Uterus (tissue), 4 donors: ENCODE results near the gene ZNF474. TPM values are rescaled to one million over a fixed set of nuclear protein-coding genes. Genes with fewer than 3 reads are reported as not detected.

ENCODE experiments used
- DNase-seq, 2 donors: peaks; one replicate each; pipeline ENCODE4 v3.0.0-alpha.2; 2019 to 2020
- H3K27ac ChIP-seq, 2 donors: fragments of 200-600 bp; sonication (generic); 1 replicate in 1 of 2; 2 replicates in 1 of 2; pipeline ENCODE4 v1.5.1; 2016 to 2018
- H3K27me3 ChIP-seq, 2 donors: fragments of 200-600 bp; sonication (generic); one replicate each; pipeline ENCODE4 v1.5.1; 2018 to 2019; ENCODE audit warnings: control low read depth in 1 of 2
- H3K36me3 ChIP-seq, 2 donors: fragments of 200-600 bp; sonication (generic); one replicate each; pipeline ENCODE4 v1.5.1; 2019; ENCODE audit warnings: control low read depth in 1 of 2
- H3K4me1 ChIP-seq, 2 donors: fragments of 200-600 bp; sonication (generic); one replicate each; pipeline ENCODE4 v1.5.1; 2018 to 2019; ENCODE audit warnings: control low read depth in 1 of 2
- H3K4me3 ChIP-seq, 2 donors: fragments of 200-600 bp; sonication (generic); 1 replicate in 1 of 2; 2 replicates in 1 of 2; pipeline ENCODE4 v1.5.1; 2018 to 2019; ENCODE audit warnings: mild to moderate bottlenecking in 1 of 2
- H3K9me3 ChIP-seq, 2 donors: fragments of 200-600 bp; sonication (generic); one replicate each; pipeline ENCODE4 v1.5.1; 2019; ENCODE audit warnings: control low read depth in 1 of 2
- CTCF ChIP-seq, 4 experiments: fragments of 200-600 bp in 2 of 4; fragments of 450-650 bp in 2 of 4; sonication (generic) in 2 of 4; IDR thresholded peaks; one replicate each; pipeline ENCODE4 v1.5.1; 2016 to 2019; ENCODE audit warnings: antibody characterized with exemption in 4 of 4, mild to moderate bottlenecking in 2 of 4, moderate library complexity in 1 of 4
- POLR2A ChIP-seq, 2 donors: fragments of 450-650 bp; IDR thresholded peaks; one replicate each; pipeline ENCODE4 v1.6.1; 2016; ENCODE audit warnings: antibody characterized with exemption in 2 of 2, mild to moderate bottlenecking in 1 of 2, moderate library complexity in 1 of 2
- intact Hi-C: fragments of 100-400 bp; cut with DNase I; formaldehyde crosslinking; loops from one replicate; pipeline ENCODE4 v1.15.1; 2023; ENCODE audit warnings: low total_unique reads
- total RNA-seq, 4 donors: library from RNA; depleted of rRNA in 3 of 4; stranded (reverse); fragments of >200 nt in 3 of 4; gene quantifications; one replicate each; pipeline versions ENCODE4 v1.1.0 to v1.2.4, GENCODE V29; 2014 to 2023
- donor health status: DM: yes; HTN: yes; CAD: no.

ZNF474 gene
- total RNA-seq, 4 donors from 2014 or later, result 0.37 to 1.1 TPM; not detected in 2

DNA sequence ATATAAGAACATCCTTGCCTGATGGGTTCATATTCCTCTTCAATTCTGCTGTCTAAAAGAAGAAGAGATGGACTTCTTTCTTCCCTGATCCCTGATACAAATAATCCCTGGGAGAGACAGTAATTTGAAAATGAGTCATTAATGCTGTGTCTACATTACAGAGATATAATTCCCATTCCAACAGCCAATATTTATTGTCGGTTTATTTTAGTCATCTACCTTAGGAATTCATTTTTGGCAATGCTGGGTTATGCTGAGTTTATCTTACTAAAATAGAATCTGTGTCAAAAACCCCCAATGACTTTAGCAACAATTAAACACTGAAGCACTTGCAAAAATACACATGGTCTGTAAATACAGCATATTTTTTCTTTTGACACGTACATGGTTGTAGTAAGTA lies 23.9 kb downstream of the ZNF474 start:
- Histone ChIP-seq H3K4me1 (no peaks in the 10 kb centered on the region), H3K27ac (no peak overlapping the region), H3K9me3 (no peaks in the 10 kb centered on the region), H3K4me3 (no peak overlapping the region), H3K27me3 (no peaks in the 10 kb centered on the region), H3K36me3 (no peaks in the 10 kb centered on the region)
- TF ChIP-seq POLR2A (IDR thresholded peaks at IDR 0.05) (no peak), CTCF (IDR thresholded peaks at IDR 0.05) (no peak)
- intact Hi-C loops, result no loop called here
- DNase-seq, result no peak

DNA sequence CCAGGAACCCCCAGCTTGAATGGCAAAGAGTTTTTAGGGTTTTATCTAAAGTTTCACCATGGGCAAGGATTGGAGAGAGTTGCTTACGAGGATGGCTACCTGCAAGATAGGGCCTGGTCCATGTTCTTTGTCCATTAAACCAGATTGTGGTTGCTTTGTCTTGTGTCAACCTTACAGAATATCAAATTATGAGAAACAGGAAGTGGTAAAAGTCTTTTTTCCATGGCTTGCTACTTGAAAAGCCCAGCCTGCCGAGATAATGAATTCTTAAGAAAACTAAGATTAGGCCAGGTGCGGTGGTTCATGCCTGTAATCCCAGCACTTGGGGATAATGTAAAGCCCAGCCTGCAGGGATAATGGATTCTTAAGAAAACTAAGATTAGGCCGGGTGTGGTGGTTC lies 24.4 kb downstream of the ZNF474 start:
- no peak for DNase-seq
- no peaks in the 10 kb centered on the region for H3K4me1 ChIP-seq
- H3K36me3 ChIP-seq, result no peaks in the 10 kb centered on the region
- H3K9me3 ChIP-seq, result no peaks in the 10 kb centered on the region
- no peak overlapping the region for H3K27ac ChIP-seq
- H3K27me3 ChIP-seq, result no peaks in the 10 kb centered on the region
- no peak overlapping the region for H3K4me3 ChIP-seq
- TF ChIP-seq POLR2A (IDR thresholded peaks at IDR 0.05) (no peak), CTCF (IDR thresholded peaks at IDR 0.05) (no peak)
- intact Hi-C loops, result no loop called here

DNA sequence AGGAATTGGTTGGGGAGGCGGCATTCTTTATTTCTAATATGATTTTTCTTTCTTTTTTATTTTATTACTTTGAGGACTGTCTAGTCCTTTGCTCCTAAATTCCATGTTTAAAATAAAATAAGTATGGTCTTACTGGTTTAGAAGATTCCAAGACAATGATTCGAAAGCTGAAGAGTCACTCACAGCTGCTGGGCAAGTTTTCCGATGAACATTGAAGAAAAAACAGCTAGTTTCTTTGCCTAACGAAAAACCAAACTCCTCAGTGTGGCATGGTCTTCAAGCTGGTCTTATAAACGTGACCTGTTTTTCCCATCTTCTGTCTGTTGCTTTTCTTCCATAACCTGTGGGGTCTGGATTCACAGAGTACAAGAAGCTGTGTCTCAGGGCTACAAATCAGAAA lies 25.1 kb downstream of the ZNF474 start:
- Histone ChIP-seq H3K9me3 (no peaks in the 10 kb centered on the region), H3K4me3 (no peak overlapping the region), H3K36me3 (no peaks in the 10 kb centered on the region), H3K4me1 (no peaks in the 10 kb centered on the region), H3K27ac (no peak overlapping the region), H3K27me3 (no peaks in the 10 kb centered on the region)
- intact Hi-C loops, result no loop called here
- TF ChIP-seq CTCF (IDR thresholded peaks at IDR 0.05) (no peak), POLR2A (IDR thresholded peaks at IDR 0.05) (no peak)
- no peak for DNase-seq

DNA sequence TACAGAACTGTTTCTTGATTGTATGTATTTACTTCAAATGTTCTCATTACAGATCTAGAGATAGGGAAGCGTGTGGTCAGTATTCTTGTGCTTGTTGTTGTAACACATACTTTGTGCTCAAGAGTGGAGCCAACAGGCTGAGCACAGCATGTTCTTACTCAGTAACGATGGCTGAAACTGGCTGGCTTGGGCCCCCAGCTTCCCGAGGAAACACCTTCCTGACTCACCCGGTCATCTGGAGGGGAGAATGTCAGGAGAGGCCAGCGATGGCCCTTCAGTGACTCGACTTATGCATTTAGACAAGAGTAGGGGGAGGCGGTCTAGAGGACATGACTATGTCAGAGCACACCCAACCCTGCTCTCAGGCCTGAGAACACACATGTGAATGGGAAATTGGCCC lies 25.6 kb downstream of the ZNF474 start:
- Histone ChIP-seq H3K4me3 (no peak overlapping the region), H3K9me3 (no peaks in the 10 kb centered on the region), H3K4me1 (no peaks in the 10 kb centered on the region), H3K36me3 (no peaks in the 10 kb centered on the region), H3K27ac (no peak overlapping the region), H3K27me3 (no peaks in the 10 kb centered on the region)
- TF ChIP-seq CTCF (IDR thresholded peaks at IDR 0.05), result no peak
- TF ChIP-seq POLR2A (IDR thresholded peaks at IDR 0.05), result no peak
- no peak for DNase-seq
- intact Hi-C loops, result no loop called here

GRCh38 chr5:122155546-122155945 lies 26.2 kb downstream of the ZNF474 start:
- no peaks in the 10 kb centered on the region for H3K27me3 ChIP-seq
- DNase-seq, result no peak
- H3K4me3 ChIP-seq, result no peak overlapping the region
- no peaks in the 10 kb centered on the region for H3K9me3 ChIP-seq
- intact Hi-C loops, result no loop called here
- H3K36me3 ChIP-seq, result no peaks in the 10 kb centered on the region
- H3K27ac ChIP-seq, result no peak overlapping the region
- TF ChIP-seq CTCF (IDR thresholded peaks at IDR 0.05), result no peak
- TF ChIP-seq POLR2A (IDR thresholded peaks at IDR 0.05), result no peak
- no peaks in the 10 kb centered on the region for H3K4me1 ChIP-seq
